B cell (primary cell): ENCODE measurements around the gene MGME1. TPM values are rescaled to one million over a fixed set of nuclear protein-coding genes. Genes with fewer than 3 reads are reported as not detected.

ENCODE experiments used
- ATAC-seq: fragments of 200-7000 bp; cut with Tn5 transposase; one replicate; pipeline ENCODE4 v1.10.0; 2021; ENCODE audit warnings: low read depth, mild to moderate bottlenecking, moderate number of reproducible peaks, moderate library complexity
- CTCF ChIA-PET: fragments of 350-600 bp; sonication (Branson Sonifier 250); formaldehyde crosslinking; loops from one replicate; lab custom pipeline; 2021; ENCODE audit warnings: antibody characterized with exemption, inconsistent platforms; lab: Charles Lee
- POLR2A ChIA-PET: fragments of 350-600 bp; sonication (Branson Sonifier 250); formaldehyde crosslinking; loops from one replicate; lab custom pipeline; 2021; ENCODE audit warnings: antibody characterized with exemption; lab: Charles Lee
- DNase-seq: peaks from one replicate; pipeline ENCODE4 v3.0.0; 2013
- H2AFZ ChIP-seq: 2 replicates; pipeline ENCODE4 v1.6.1; 2012; ENCODE audit warnings: mild to moderate bottlenecking, low read depth, low read length; ENCODE audit not compliant: insufficient read depth, poor library complexity, severe bottlenecking
- H3K27ac ChIP-seq, 2 donors: 1 replicate in 1 of 2; 2 replicates in 1 of 2; pipeline ENCODE4 v1.5.1; 2012 to 2013; ENCODE audit warnings: low read length in 2 of 2, mild to moderate bottlenecking in 2 of 2, moderate library complexity in 1 of 2
- H3K27me3 ChIP-seq, 4 experiments: fragments of 200-600 bp in 1 of 4; sonication (generic) in 1 of 4; replicated peaks in 1 of 4; 1 replicate in 2 of 4; 2 replicates in 2 of 4; pipeline versions ENCODE4 v1.6.1 to v1.7.0; 2013 to 2016; ENCODE audit warnings: low read length in 3 of 4, mild to moderate bottlenecking in 2 of 4, mixed read lengths in 1 of 4, moderate library complexity in 1 of 4; ENCODE audit not compliant: insufficient read depth in 4 of 4, control insufficient read depth in 3 of 4; ENCODE audit errors: control extremely low read depth in 1 of 4
- H3K36me3 ChIP-seq, 2 experiments: replicated peaks in 1 of 2; 1 replicate in 1 of 2; 2 replicates in 1 of 2; pipeline versions ENCODE4 v1.6.1 to v1.7.1; 2013; ENCODE audit warnings: low read length in 1 of 2; ENCODE audit not compliant: insufficient read depth in 2 of 2, control insufficient read depth in 1 of 2; ENCODE audit errors: control extremely low read depth in 1 of 2, extremely low read depth in 1 of 2
- H3K4me1 ChIP-seq, 2 donors: fragments of 200-600 bp in 1 of 2; sonication (generic) in 1 of 2; 1 replicate in 1 of 2; 2 replicates in 1 of 2; pipeline versions ENCODE4 v1.5.1 to v1.6.1; 2013 to 2017; ENCODE audit warnings: low read length in 2 of 2; ENCODE audit not compliant: control insufficient read depth in 2 of 2, insufficient read depth in 2 of 2
- H3K4me2 ChIP-seq: replicated peaks from 2 replicates; pipeline ENCODE3; 2012; ENCODE audit warnings: mild to moderate bottlenecking, low read depth, low read length; ENCODE audit not compliant: poor library complexity, severe bottlenecking
- H3K4me3 ChIP-seq, 5 experiments: fragments of 200-600 bp in 1 of 5; sonication (generic) in 1 of 5; 1 replicate in 3 of 5; 2 replicates in 2 of 5; pipeline versions ENCODE4 v1.5.1 to v1.7.0; 2011 to 2016; ENCODE audit warnings: low read length in 4 of 5, mild to moderate bottlenecking in 4 of 5, low read depth in 2 of 5, control low read depth in 1 of 5, moderate library complexity in 1 of 5; ENCODE audit not compliant: insufficient read depth in 1 of 5; ENCODE audit errors: control extremely low read depth in 1 of 5, extremely low read depth in 1 of 5
- H3K79me2 ChIP-seq: fragments of 200-600 bp; sonication (generic); one replicate; pipeline ENCODE4 v1.6.0; 2016; ENCODE audit warnings: low read length; ENCODE audit not compliant: control insufficient read depth, insufficient read depth
- H3K9ac ChIP-seq: fragments of 200-600 bp; sonication (generic); 2 replicates; pipeline ENCODE4 v1.6.1; 2017; ENCODE audit warnings: mild to moderate bottlenecking, low read length, moderate library complexity
- H3K9me3 ChIP-seq, 3 donors: one replicate each; pipeline versions ENCODE4 v1.6.1 to v1.7.1; 2013; ENCODE audit warnings: low read length in 2 of 3; ENCODE audit not compliant: control insufficient read depth in 2 of 3, insufficient read depth in 1 of 3; ENCODE audit errors: control extremely low read depth in 1 of 3
- H4K20me1 ChIP-seq: 2 replicates; pipeline ENCODE4 v1.6.0; 2012; ENCODE audit warnings: mild to moderate bottlenecking, low read length; ENCODE audit not compliant: insufficient read depth, control insufficient read depth, poor library complexity, severe bottlenecking
- H3K27ac Mint-ChIP-seq: one replicate; pipeline ENCODE4 v1.8.0; 2021; ENCODE audit warnings: mixed read lengths
- H3K27me3 Mint-ChIP-seq: one replicate; pipeline ENCODE4 v1.8.0; 2021; ENCODE audit warnings: mixed read lengths
- H3K4me1 Mint-ChIP-seq: one replicate; pipeline ENCODE4 v1.8.0; 2021; ENCODE audit warnings: mixed read lengths
- H3K4me3 Mint-ChIP-seq: one replicate; pipeline ENCODE4 v1.8.0; 2021; ENCODE audit warnings: mixed read lengths
- H3K9me3 Mint-ChIP-seq: one replicate; pipeline ENCODE4 v1.8.0; 2022; ENCODE audit warnings: mixed read lengths; ENCODE audit not compliant: insufficient read depth
- CTCF ChIP-seq: fragments of 200-600 bp; IDR thresholded peaks from one replicate; pipeline ENCODE4 v1.8.0; 2022; ENCODE audit warnings: antibody characterized with exemption, mild to moderate bottlenecking
- EZH2 ChIP-seq: IDR thresholded peaks from 2 replicates; pipeline ENCODE4 v1.6.1; 2012; ENCODE audit warnings: borderline replicate concordance, low read depth, mild to moderate bottlenecking, moderate library complexity, low read length; ENCODE audit not compliant: insufficient read depth, poor library complexity, severe bottlenecking
- WGBS: methylation state at CpG from one replicate; pipeline ENCODE4 v1.1.5; 2013; ENCODE audit warnings: missing lambda C conversion rate; ENCODE audit not compliant: insufficient coverage; 5-methylcytosine and 5-hydroxymethylcytosine counted together
- intact Hi-C: fragments of 100-400 bp; cut with micrococcal nuclease; formaldehyde crosslinking; loops from one replicate; pipeline ENCODE4 v1.10.0; 2022
- polyA plus RNA-seq: library from polyadenylated mRNA; depleted of rRNA; stranded (reverse); fragments of >200 nt; gene quantifications from 2 replicates; pipeline ENCODE4 v1.2.3, GENCODE V29; 2012
- total RNA-seq, 2 donors: library from RNA; stranded (reverse); fragments of 120-200 nt in 1 of 2; gene quantifications; 1 replicate in 1 of 2; 2 replicates in 1 of 2; pipeline versions ENCODE4 v1.2.3 to v1.2.4, GENCODE V29; 2013 to 2022

Gene MGME1
- total and polyA plus RNA-seq, 2 donors (not counting 1 experiment from before 2014, with no cell fraction given), result 29.8 to 33.2 TPM

DNA sequence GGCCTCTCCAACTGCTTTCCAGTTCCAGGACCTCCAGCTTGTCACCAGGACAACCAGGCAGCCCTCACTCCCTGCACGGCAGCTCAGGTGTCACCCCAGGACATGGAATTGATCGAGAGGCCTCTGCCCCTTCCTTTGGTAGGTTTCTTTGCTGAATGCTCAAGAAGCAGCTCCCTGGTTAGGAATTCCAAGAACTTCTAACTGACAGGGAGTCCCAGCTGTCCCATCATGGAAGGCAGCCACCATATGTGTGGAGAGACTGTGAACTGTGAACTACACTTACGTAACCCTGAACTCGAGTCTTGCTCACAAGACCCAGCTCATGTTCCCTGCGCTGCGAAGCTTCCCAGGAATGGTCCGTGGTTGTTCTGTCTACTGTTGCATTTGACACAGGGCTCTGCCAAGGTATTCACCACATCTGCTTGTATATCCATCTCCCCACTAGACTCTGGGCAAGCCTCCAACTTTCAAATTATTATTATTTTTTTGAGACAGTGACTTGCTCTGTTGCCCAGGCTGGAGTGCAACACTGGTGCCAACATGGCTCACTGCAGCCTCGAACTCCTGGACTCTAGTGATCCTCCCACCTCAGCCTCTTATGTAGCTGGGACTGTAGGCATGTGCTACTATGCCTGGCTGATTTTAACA, 35.7 kb downstream of the MGME1 start:
- intact Hi-C loops, result loop anchor here (1.0 kb wide), 1 partner anchor 8 kb away; no protein-coding TSS in a partner anchor
- Mint-ChIP-seq H3K4me1 (peaks cover 37% of the 10 kb centered on the region), H3K4me3 (peak overlapping the region; percentile 76), H3K27ac (peak overlapping the region; percentile 93), H3K27me3 (no peaks in the 10 kb centered on the region), H3K9me3 (no peaks in the 10 kb centered on the region)
- H3K27ac ChIP-seq, result peak overlapping the region; percentile 70 to 93
- no peaks in the 10 kb centered on the region for H3K9me3 ChIP-seq
- H4K20me1 ChIP-seq, result no peaks in the 10 kb centered on the region
- no peaks in the 10 kb centered on the region for H3K27me3 ChIP-seq
- no peak overlapping the region for H3K4me3 ChIP-seq
- ATAC-seq, result no peak
- WGBS, result 96% methylated on average over 7 of the region's 8 CpGs
- TF ChIP-seq EZH2 (no peak), CTCF (no peak)
- H3K36me3 ChIP-seq, result no peaks in the 10 kb centered on the region
- peak overlapping the region; percentile 61 for H3K4me2 ChIP-seq
- no peak for DNase-seq
- ChIA-PET CTCF (interaction anchor here (0.6 to 1.7 kb wide), 10 partner anchors 14 to 500 kb away, joined by 3 to 8 read pairs (median 4); partner anchors contain the start of gene RRBP1), POLR2A (no interaction called here)
- H2AFZ ChIP-seq, result peak overlapping the region; percentile 45
- peak overlapping the region; percentile 15 for H3K9ac ChIP-seq
- no peaks in the 10 kb centered on the region for H3K79me2 ChIP-seq
- peaks cover 35 to 36% of the 10 kb centered on the region in 2 donors for H3K4me1 ChIP-seq
